ENCODE data around the gene SGCD.

SGCD gene

GRCh38 chr5:156339139-156339841, 12.3 kb downstream of the SGCD start:
- TF ChIP-seq PPARA (CRISPR knock-in tag; IDR thresholded peaks at IDR 0.05; ENCODE audit: borderline replicate concordance): no peak
- no peak for ATAC-seq

GRCh38 chr5:156340893-156341292, 13.9 kb downstream of the SGCD start:
- ATAC-seq: no peak

GRCh38 chr5:156350256-156350655, 23.3 kb downstream of the SGCD start:
- TF ChIP-seq SNAI2 (CRISPR knock-in tag; IDR thresholded peaks at IDR 0.05) (no peak), POU6F1 (CRISPR knock-in tag; IDR thresholded peaks at IDR 0.05; ENCODE audit: borderline replicate concordance, low read depth) (no peak), GLIS3 (CRISPR knock-in tag; IDR thresholded peaks at IDR 0.05) (no peak), ESRRG (CRISPR knock-in tag; IDR thresholded peaks at IDR 0.05) (no peak), ZNF565 (CRISPR knock-in tag; conservative IDR thresholded peaks at IDR 0.05; ENCODE audit: low read depth) (no peak), ISL1 (CRISPR knock-in tag; IDR thresholded peaks at IDR 0.05) (no peak), PPARA (CRISPR knock-in tag; IDR thresholded peaks at IDR 0.05; ENCODE audit: borderline replicate concordance) (no peak), BACH2 (CRISPR knock-in tag; IDR thresholded peaks at IDR 0.05; ENCODE audit: borderline replicate concordance) (no peak), TCF4 (CRISPR knock-in tag; IDR thresholded peaks at IDR 0.05; ENCODE audit: borderline replicate concordance) (no peak)
- no peak for ATAC-seq

More at GRCh38 chr5:156340893-156341292, 13.9 kb downstream of the SGCD start:
- TF ChIP-seq CSRNP3 (CRISPR knock-in tag; IDR thresholded peaks at IDR 0.05) (no peak), ARNTL (CRISPR knock-in tag; IDR thresholded peaks at IDR 0.05; ENCODE audit: borderline replicate concordance, low read depth) (no peak), ZFP30 (CRISPR knock-in tag; IDR thresholded peaks at IDR 0.05) (no peak), CREB5 (CRISPR knock-in tag; IDR thresholded peaks at IDR 0.05; ENCODE audit: low read depth) (no peak), BACH2 (CRISPR knock-in tag; IDR thresholded peaks at IDR 0.05; ENCODE audit: borderline replicate concordance) (no peak), ZNF8 (CRISPR knock-in tag; IDR thresholded peaks at IDR 0.05) (no peak), RARB (CRISPR knock-in tag; IDR thresholded peaks at IDR 0.05) (no peak), CSDC2 (CRISPR knock-in tag; IDR thresholded peaks at IDR 0.05) (no peak), OSR1 (CRISPR knock-in tag; IDR thresholded peaks at IDR 0.05) (no peak), PPARA (CRISPR knock-in tag; IDR thresholded peaks at IDR 0.05; ENCODE audit: borderline replicate concordance) (no peak), POU6F1 (CRISPR knock-in tag; IDR thresholded peaks at IDR 0.05; ENCODE audit: borderline replicate concordance, low read depth) (no peak), ZNF565 (CRISPR knock-in tag; conservative IDR thresholded peaks at IDR 0.05; ENCODE audit: low read depth) (no peak), ZFP3 (CRISPR knock-in tag; IDR thresholded peaks at IDR 0.05) (no peak)

- TF ChIP-seq ZNF565 (CRISPR knock-in tag; conservative IDR thresholded peaks at IDR 0.05; ENCODE audit: low read depth): no peak
- no peak for TF ChIP-seq GLIS3 (CRISPR knock-in tag; IDR thresholded peaks at IDR 0.05)
- no peak for TF ChIP-seq CSDC2 (CRISPR knock-in tag; IDR thresholded peaks at IDR 0.05)
- TF ChIP-seq PATZ1 (CRISPR knock-in tag; IDR thresholded peaks at IDR 0.05; ENCODE audit: borderline replicate concordance): no peak
- TF ChIP-seq ZNF8 (CRISPR knock-in tag; IDR thresholded peaks at IDR 0.05): no peak
- TF ChIP-seq ZFP30 (CRISPR knock-in tag; IDR thresholded peaks at IDR 0.05): no peak
- no peak for TF ChIP-seq TOX (CRISPR knock-in tag; IDR thresholded peaks at IDR 0.05; ENCODE audit: borderline replicate concordance)
- TF ChIP-seq PPARA (CRISPR knock-in tag; IDR thresholded peaks at IDR 0.05; ENCODE audit: borderline replicate concordance): no peak
- TF ChIP-seq POU6F1 (CRISPR knock-in tag; IDR thresholded peaks at IDR 0.05; ENCODE audit: borderline replicate concordance, low read depth): no peak
These were observed 24.5 kb downstream of the SGCD start for GRCh38 chr5:156351423-156351822.

More at GRCh38 chr5:156351423-156351822, 24.5 kb downstream of the SGCD start:
- ATAC-seq: no peak
